LNCAP (cell line): ENCODE results near the gene SLC4A1AP.

Experiments used
- CTCF ChIP-seq: fragments of 450-650 bp; IDR thresholded peaks from 2 replicates; pipeline ENCODE4 v1.5.1; 2017; ENCODE audit warnings: mild to moderate bottlenecking

Gene SLC4A1AP

DNA sequence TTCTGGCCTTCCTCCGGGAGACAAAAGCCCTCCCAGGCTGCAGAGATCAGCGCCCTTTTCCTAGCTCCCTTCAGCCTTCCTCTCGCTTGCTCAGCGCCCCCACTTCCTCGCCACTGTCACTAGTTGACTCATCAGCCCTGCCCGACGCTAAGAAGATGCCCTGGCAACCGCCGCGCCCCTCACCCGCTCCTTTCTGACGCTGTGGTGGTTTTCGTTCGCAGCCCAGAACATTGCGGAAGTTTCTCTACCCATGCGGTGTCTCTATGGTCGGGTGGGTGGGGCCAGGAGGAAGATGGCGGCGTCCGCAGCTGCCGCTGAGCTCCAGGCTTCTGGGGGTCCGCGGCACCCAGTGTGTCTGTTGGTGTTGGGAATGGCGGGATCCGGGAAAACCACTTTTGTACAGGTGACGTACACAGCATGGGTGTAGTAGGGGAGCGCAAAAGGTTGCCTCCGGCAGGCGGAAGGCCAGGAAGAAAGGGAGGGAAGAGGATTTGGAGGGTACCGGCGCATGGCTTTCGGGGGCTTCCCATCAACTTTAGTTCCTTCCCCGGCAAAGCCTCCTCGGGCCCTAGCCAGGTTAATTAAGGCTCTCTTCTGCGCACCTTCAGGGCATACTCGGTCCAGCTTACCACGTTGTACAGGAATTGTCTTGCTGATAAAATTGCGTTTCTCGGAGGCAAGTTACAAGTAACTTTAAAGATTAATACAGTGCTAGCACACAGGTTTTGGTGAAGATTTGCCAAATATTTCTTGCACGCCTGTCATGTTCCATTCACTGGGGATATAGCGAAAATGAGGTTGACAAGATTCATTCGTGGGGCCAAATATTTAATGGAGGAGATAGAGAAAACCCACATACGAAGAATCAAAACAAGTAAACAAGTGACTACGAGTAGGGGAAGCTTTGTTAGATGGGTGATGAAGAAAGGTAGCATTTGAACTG lies 34.7 kb upstream of the SLC4A1AP start, which contains the start of the genes CCDC121 and GPN1:
TSS of gene CCDC121 (minus strand) at position 246 of the 943 bp plus-strand sequence. CDS start 1,213 bp downstream, outside the sequence.
TSS of gene GPN1 (plus strand) at position 284 of the 943 bp plus-strand sequence. CDS start at position 293, 9 bp downstream.
- no peak for TF ChIP-seq CTCF

- TF ChIP-seq CTCF: no peak
These were observed 29.4 kb upstream of the SLC4A1AP start for GRCh38 chr2:27634291-27634690.

DNA sequence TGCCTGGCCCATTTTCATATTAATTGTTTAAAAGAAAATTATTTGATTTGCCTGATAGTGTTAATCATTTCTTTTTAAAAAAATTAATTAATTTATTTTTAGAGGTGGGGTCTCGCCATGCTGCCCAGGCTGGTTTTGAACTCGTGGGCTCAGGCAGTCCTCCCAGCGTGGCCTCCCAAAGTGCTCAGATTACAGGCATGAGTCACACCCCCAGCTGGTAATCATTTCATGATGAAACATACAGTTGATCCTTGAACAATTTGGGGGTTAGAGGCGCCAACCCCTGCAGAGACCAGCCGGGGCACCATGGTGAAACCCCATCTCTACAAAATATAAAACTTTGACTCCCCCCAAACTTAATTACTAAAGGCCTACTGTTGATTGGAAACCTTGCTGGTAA lies 26.9 kb upstream of the SLC4A1AP start:
- no peak for TF ChIP-seq CTCF

DNA sequence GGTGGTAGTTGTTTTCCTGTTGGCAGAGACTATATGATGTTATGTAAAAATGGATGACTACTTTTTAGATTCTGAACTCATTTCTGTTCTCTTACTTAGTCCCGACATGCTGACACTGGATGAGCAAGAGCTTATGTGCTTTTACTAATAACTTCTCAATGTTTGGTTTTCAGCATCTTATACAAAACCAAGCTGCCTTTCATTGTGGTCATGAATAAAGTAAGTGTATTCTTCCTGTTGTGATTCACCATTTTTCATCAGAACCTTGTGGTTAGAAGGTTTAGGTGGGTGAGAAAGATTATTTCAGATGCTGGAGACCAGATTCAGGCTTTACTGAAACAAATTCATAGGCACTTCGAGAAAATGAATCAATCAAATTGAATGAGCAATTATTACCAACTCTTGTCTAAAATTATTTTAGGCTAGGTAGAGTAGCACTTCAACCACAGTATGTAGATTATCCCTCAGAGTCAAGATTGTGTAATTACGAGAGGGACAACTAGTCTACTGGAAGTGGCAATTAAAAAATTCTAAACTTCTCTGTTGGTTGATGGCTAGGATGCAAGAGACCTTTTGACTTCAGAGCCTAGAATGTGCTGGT lies 25.6 kb upstream of the SLC4A1AP start:
- no peak for TF ChIP-seq CTCF

DNA sequence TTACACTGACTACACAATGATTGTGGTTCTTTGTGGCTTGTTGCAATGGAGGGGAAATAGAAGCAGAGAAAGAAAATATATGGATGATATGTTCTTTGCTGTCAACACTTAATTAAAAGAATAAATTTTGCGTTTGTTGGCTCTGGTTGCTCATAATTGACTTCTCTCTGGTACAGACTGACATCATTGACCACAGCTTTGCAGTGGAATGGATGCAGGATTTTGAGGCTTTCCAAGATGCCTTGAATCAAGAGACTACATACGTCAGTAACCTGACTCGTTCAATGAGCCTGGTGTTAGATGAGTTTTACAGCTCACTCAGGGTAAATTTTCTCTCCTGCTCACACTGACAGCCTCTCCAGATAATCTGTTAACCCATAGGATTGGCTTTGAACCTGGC lies 25.0 kb upstream of the SLC4A1AP start:
- no peak for TF ChIP-seq CTCF

DNA sequence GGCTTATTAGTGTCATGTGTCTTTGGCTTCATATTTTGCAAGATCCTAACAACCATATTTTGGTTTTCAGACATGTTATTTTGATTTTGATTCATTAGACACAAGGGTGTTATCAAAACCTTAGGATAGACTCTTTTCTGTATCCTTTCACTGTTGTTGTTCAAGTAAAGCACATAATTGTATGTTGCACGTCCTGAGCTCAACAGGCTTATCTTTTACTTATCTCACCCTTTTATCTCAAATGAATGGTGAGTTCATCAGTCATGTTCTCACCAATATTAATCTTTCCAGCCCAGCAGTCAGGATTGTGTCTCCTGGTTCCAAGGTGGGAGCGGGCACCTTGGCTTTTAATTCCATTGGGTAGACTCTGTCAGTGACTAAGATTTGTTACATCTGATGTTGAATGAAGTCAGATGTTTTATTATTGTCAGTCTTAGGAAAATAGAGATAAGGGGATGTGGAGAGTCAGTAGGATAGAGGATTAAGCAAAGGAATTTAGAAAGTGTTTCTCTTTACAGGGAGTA lies 22.9 kb upstream of the SLC4A1AP start:
- no peak for TF ChIP-seq CTCF

DNA sequence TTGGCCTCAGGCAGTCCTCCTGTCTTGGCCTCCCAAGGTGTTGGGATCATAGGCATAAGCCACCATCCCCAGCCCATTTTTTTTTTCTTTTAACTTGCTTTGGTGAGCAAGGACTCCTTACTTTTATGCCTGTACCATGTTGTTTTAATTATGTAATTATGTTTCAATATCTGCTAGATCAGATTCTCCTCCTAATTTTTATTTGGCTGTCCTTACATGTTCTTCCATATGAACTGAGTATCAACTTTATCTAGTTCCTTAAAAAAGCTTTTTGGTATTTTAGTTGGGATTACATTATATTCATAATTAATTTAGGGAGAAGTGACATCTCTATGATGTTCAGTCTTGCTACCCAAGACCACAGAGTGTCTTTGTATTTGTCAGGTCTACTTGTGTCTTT lies 18.5 kb upstream of the SLC4A1AP start:
- no peak for TF ChIP-seq CTCF
